ENCODE data around the gene OR51T1.

The OR51T1 gene

DNA sequence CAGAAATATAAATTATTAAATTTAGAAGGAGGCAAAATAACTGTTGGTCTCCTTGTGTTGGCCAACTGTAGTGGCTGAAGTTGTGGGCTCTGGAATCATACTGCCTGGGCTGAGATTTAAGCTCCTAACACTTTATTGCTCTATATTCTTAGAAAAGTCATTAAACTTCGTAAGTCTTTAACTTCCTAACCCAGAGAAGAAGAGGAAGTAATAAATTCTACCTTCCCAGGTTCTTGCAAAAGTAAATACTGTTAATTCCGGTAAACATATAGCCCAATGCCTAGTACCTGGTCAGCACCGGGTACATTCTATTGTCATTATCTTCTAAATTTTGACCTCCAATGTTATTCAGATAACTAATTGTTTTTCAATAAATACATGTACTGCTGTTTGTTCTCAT is 4.5 kb downstream of the OR51T1 start:
- Histone ChIP-seq H3K27me3 (ENCODE audit: insufficient read depth, low read depth, severe bottlenecking) (peaks cover 35% of the 10 kb centered on the region), H3K27ac (no peak overlapping the region), H3K9me3 (ENCODE audit: severe bottlenecking) (no peaks in the 10 kb centered on the region), H3K4me3 (ENCODE audit: low read depth, low read length) (no peak overlapping the region), H3K36me3 (no peaks in the 10 kb centered on the region)
- TF ChIP-seq CTCF (IDR thresholded peaks at IDR 0.05; ENCODE audit: low read depth, low read length) = no peak
- no peak for DNase-seq

GRCh38 chr11:4887591-4887990 is 5.9 kb downstream of the OR51T1 start:
- Histone ChIP-seq H3K36me3 (no peaks in the 10 kb centered on the region), H3K27ac (no peak overlapping the region), H3K27me3 (ENCODE audit: insufficient read depth, low read depth, severe bottlenecking) (peaks cover 25% of the 10 kb centered on the region), H3K4me3 (ENCODE audit: low read depth, low read length) (no peak overlapping the region), H3K9me3 (ENCODE audit: severe bottlenecking) (no peaks in the 10 kb centered on the region)
- no peak for DNase-seq
- no peak for TF ChIP-seq CTCF (IDR thresholded peaks at IDR 0.05; ENCODE audit: low read depth, low read length)

- H3K4me3 ChIP-seq (ENCODE audit: low read depth, low read length) = no peak overlapping the region
- no peaks in the 10 kb centered on the region for H3K36me3 ChIP-seq
- TF ChIP-seq CTCF (IDR thresholded peaks at IDR 0.05; ENCODE audit: low read depth, low read length) = no peak
- DNase-seq = no peak
- H3K27ac ChIP-seq = no peak overlapping the region
- peaks cover 36% of the 10 kb centered on the region for H3K27me3 ChIP-seq (ENCODE audit: insufficient read depth, low read depth, severe bottlenecking)
- no peaks in the 10 kb centered on the region for H3K9me3 ChIP-seq (ENCODE audit: severe bottlenecking)
These were observed 8.6 kb downstream of the OR51T1 start for GRCh38 chr11:4890279-4890678.

DNA sequence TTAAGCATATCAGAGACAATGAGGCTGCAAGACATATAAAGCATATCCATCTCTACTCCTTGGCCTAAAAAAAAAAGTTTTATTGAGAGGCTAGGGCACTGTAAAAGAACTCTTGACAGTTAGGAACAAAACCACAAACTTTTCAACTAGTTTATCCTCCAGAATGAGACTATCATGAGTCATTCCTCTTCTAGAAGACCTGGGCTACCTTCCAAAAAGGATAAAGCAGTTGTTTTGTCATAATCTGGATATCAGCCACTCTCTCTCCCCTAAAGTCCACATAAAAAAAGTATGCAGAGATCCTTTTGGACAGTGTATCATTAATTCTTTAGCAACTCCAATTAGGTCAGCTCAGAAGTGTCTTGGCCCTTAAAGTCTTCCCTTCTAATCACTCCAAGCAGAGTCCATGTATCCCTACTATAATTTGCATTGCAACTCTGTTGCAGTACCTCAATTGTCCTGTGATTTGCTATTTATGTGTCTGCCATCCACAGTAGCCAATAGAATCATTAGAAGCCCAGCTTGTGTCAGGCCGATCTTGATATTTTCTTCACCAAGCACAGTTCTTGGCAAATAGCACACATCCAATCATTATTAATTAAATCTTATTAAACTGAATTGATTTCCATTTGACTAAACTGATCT is 10.4 kb downstream of the OR51T1 start:
- H3K9me3 ChIP-seq (ENCODE audit: severe bottlenecking) = no peaks in the 10 kb centered on the region
- DNase-seq = no peak
- H3K27me3 ChIP-seq (ENCODE audit: insufficient read depth, low read depth, severe bottlenecking) = peaks cover 47% of the 10 kb centered on the region
- TF ChIP-seq CTCF (IDR thresholded peaks at IDR 0.05; ENCODE audit: low read depth, low read length) = no peak
- H3K27ac ChIP-seq = no peak overlapping the region
- no peak overlapping the region for H3K4me3 ChIP-seq (ENCODE audit: low read depth, low read length)
- H3K36me3 ChIP-seq = no peaks in the 10 kb centered on the region

DNA sequence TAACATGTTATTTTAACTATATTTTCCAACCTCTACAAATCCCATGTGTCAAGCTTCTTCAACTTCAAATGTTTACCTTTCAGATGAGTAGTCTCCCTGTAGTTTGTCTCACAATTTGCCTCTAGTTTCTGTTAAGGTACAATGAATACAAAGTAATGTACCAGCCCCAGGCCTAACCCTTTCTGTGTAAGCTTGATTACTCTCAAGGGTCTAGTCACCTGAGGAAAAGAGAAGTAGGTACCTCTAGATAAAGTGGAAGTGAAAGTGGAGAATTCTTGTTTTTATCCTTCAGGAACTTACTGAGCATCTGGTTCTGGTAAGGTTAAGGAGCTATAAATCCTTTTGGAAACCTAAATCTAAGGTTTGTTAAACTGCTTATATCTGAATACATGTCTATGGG is 21.8 kb downstream of the OR51T1 start, which contains the start of gene OR51A7:
OR51A7 (plus strand) TSS at position 300 of the 400 bp plus-strand sequence. CDS start 3,587 bp downstream, outside the sequence.
- no peak for DNase-seq
- no peak within 1 kb of the TSS for H3K4me3 ChIP-seq (ENCODE audit: low read depth, low read length)
- H3K27me3 ChIP-seq (ENCODE audit: insufficient read depth, low read depth, severe bottlenecking) = peaks cover 40% of the 10 kb centered on the region
- no peak within 1 kb of the TSS for H3K27ac ChIP-seq
- no peaks in the 10 kb centered on the region for H3K36me3 ChIP-seq
- no peaks in the 10 kb centered on the region for H3K9me3 ChIP-seq (ENCODE audit: severe bottlenecking)
- no peak for TF ChIP-seq CTCF (IDR thresholded peaks at IDR 0.05; ENCODE audit: low read depth, low read length)

DNA sequence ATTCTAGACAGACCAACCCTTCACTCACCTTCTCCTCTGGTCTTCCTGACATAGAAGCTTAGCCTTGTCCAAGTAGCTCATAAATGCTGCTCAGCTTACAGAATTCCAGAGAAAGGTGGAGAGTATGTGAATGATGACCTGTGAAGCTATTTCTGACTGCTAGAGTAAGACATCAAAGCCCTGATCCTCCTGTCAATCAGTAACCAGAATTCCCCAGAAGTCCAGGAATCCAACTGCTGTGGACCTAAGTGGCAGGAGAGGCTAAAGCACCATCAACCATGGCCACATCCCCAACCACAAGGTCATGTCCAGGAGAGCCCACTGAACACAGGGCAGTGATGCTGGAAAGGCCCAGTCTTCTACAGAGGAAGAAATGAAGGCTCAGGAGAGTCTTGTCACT is 34.9 kb downstream of the OR51T1 start:
- H3K4me3 ChIP-seq (ENCODE audit: low read depth, low read length) = no peak overlapping the region
- H3K27ac ChIP-seq = no peak overlapping the region
- H3K9me3 ChIP-seq (ENCODE audit: severe bottlenecking) = no peaks in the 10 kb centered on the region
- H3K27me3 ChIP-seq (ENCODE audit: insufficient read depth, low read depth, severe bottlenecking) = peaks cover 50% of the 10 kb centered on the region
- no peak for DNase-seq
- H3K36me3 ChIP-seq = no peaks in the 10 kb centered on the region
- no peak for TF ChIP-seq CTCF (IDR thresholded peaks at IDR 0.05; ENCODE audit: low read depth, low read length)

All from WERI-Rb-1 (cell line).